H9 (cell line): ENCODE measurements around the gene PDE3B. TPM values are rescaled to one million over a fixed set of nuclear protein-coding genes. Genes with fewer than 3 reads are reported as not detected.

Source experiments
- DNase-seq: peaks from one replicate; pipeline ENCODE4 v3.0.0-alpha.2; 2017
- H2AFZ ChIP-seq: one replicate; pipeline ENCODE4 v1.6.1; 2013; ENCODE audit warnings: mild to moderate bottlenecking, low read length, control low read depth, moderate library complexity
- H2AK5ac ChIP-seq: 2 replicates; pipeline ENCODE4 v1.6.1; 2013; ENCODE audit warnings: low read length, control low read depth, mixed read lengths; ENCODE audit not compliant: insufficient read length
- H2BK120ac ChIP-seq: one replicate; pipeline ENCODE4 v1.6.1; 2013; ENCODE audit warnings: low read depth, mild to moderate bottlenecking, low read length, control low read depth, inconsistent platforms; ENCODE audit not compliant: poor library complexity, severe bottlenecking
- H2BK12ac ChIP-seq: 2 replicates; pipeline ENCODE4 v1.6.1; 2013; ENCODE audit warnings: low read length, control low read depth, mixed read lengths, low read depth; ENCODE audit not compliant: insufficient read length
- H2BK15ac ChIP-seq: 2 replicates; pipeline ENCODE4 v1.6.1; 2013; ENCODE audit warnings: low read depth, low read length, control low read depth
- H2BK20ac ChIP-seq: one replicate; pipeline ENCODE4 v1.6.1; 2013; ENCODE audit warnings: low read depth, mild to moderate bottlenecking, low read length, control low read depth, inconsistent platforms; ENCODE audit not compliant: poor library complexity, severe bottlenecking
- H2BK5ac ChIP-seq: 2 replicates; pipeline ENCODE4 v1.6.1; 2013; ENCODE audit warnings: low read length, control low read depth, mixed read lengths; ENCODE audit not compliant: insufficient read length
- H3K14ac ChIP-seq: 2 replicates; pipeline ENCODE4 v1.6.1; 2013; ENCODE audit warnings: low read length, control low read depth; ENCODE audit not compliant: insufficient read depth
- H3K18ac ChIP-seq: 2 replicates; pipeline ENCODE4 v1.6.1; 2013; ENCODE audit warnings: low read depth, mild to moderate bottlenecking, mixed read lengths, low read length, control low read depth; ENCODE audit not compliant: insufficient read length
- H3K23ac ChIP-seq: 2 replicates; pipeline ENCODE4 v1.6.1; 2013; ENCODE audit warnings: low read length, control low read depth, mixed read lengths, low read depth; ENCODE audit not compliant: insufficient read length
- H3K23me2 ChIP-seq: 2 replicates; pipeline ENCODE4 v1.6.1; 2013; ENCODE audit warnings: low read depth, mild to moderate bottlenecking, mixed read lengths, low read length, control low read depth; ENCODE audit not compliant: insufficient read length, poor library complexity, severe bottlenecking
- H3K27ac ChIP-seq: 2 replicates; pipeline ENCODE4 v1.5.1; 2013; ENCODE audit warnings: low read length, control low read depth, mixed read lengths, low read depth; ENCODE audit not compliant: insufficient read length
- H3K27me3 ChIP-seq: 2 replicates; pipeline ENCODE4 v1.6.1; 2013; ENCODE audit warnings: low read length, control low read depth, inconsistent platforms; ENCODE audit not compliant: insufficient read depth
- H3K4ac ChIP-seq: 2 replicates; pipeline ENCODE4 v1.6.1; 2013; ENCODE audit warnings: low read depth, mild to moderate bottlenecking, control low read depth, inconsistent platforms, low read length, moderate library complexity
- H3K4me1 ChIP-seq: 2 replicates; pipeline ENCODE4 v1.6.1; 2013; ENCODE audit warnings: low read length, control low read depth, inconsistent platforms; ENCODE audit not compliant: insufficient read depth
- H3K4me2 ChIP-seq: 2 replicates; pipeline ENCODE4 v1.6.1; 2013; ENCODE audit warnings: low read length, control low read depth, mixed read lengths; ENCODE audit not compliant: insufficient read length, insufficient read depth
- H3K56ac ChIP-seq: 2 replicates; pipeline ENCODE4 v1.6.1; 2013; ENCODE audit warnings: low read depth, mild to moderate bottlenecking, mixed read lengths, low read length, control low read depth; ENCODE audit not compliant: insufficient read length
- H3K79me1 ChIP-seq: 2 replicates; pipeline ENCODE4 v1.6.1; 2013; ENCODE audit warnings: low read depth, mild to moderate bottlenecking, moderate library complexity, low read length, control low read depth, inconsistent platforms; ENCODE audit not compliant: insufficient read depth, poor library complexity, severe bottlenecking
- H3K79me2 ChIP-seq: 2 replicates; pipeline ENCODE4 v1.6.1; 2013; ENCODE audit warnings: low read length, control low read depth, inconsistent platforms; ENCODE audit not compliant: insufficient read depth
- H3K9ac ChIP-seq: 2 replicates; pipeline ENCODE4 v1.6.1; 2013; ENCODE audit warnings: low read length, control low read depth, mixed read lengths; ENCODE audit not compliant: insufficient read length; ENCODE audit errors: extremely low read depth
- H3K9me3 ChIP-seq: one replicate; pipeline ENCODE4 v1.6.1; 2013; ENCODE audit warnings: low read depth, low read length, inconsistent platforms; ENCODE audit not compliant: control insufficient read depth
- H3T11ph ChIP-seq: one replicate; pipeline ENCODE4 v1.6.1; 2013; ENCODE audit warnings: mild to moderate bottlenecking, low read length, control low read depth, inconsistent platforms
- H4K20me1 ChIP-seq: one replicate; pipeline ENCODE4 v1.6.1; 2013; ENCODE audit not compliant: control insufficient read depth, insufficient read length, insufficient read depth
- H4K5ac ChIP-seq: 2 replicates; pipeline ENCODE4 v1.6.1; 2013; ENCODE audit warnings: low read depth, mild to moderate bottlenecking, mixed read lengths, low read length, control low read depth; ENCODE audit not compliant: insufficient read length
- H4K8ac ChIP-seq: replicated peaks from 2 replicates; pipeline ENCODE4 v1.6.1; 2013; ENCODE audit warnings: low read length, control low read depth, mixed read lengths, low read depth; ENCODE audit not compliant: insufficient read length
- H4K91ac ChIP-seq: 2 replicates; pipeline ENCODE4 v1.6.1; 2013; ENCODE audit warnings: low read depth, mild to moderate bottlenecking, moderate library complexity, mixed read lengths, low read length, control low read depth; ENCODE audit not compliant: insufficient read length
- H3K27ac Mint-ChIP-seq, 3 experiments: 2 replicates in 2 of 3; 3 replicates in 1 of 3; pipeline ENCODE4 v1.8.0; 2020 to 2021; ENCODE audit warnings: mixed read lengths in 3 of 3, mild to moderate bottlenecking in 1 of 3, moderate library complexity in 1 of 3
- H3K27me3 Mint-ChIP-seq: 2 replicates; pipeline ENCODE4 v1.8.0; 2021; ENCODE audit warnings: low read depth, mild to moderate bottlenecking, moderate library complexity, mixed read lengths
- H3K36me3 Mint-ChIP-seq, 3 experiments: 2 replicates in 2 of 3; 3 replicates in 1 of 3; pipeline ENCODE4 v1.8.0; 2020 to 2021; ENCODE audit warnings: low read depth in 3 of 3, mixed read lengths in 3 of 3; ENCODE audit not compliant: insufficient read depth in 1 of 3
- H3K4me1 Mint-ChIP-seq, 2 experiments: 2 replicates each; pipeline ENCODE4 v1.8.0; 2020; ENCODE audit warnings: mixed read lengths in 2 of 2
- H3K4me3 Mint-ChIP-seq, 2 experiments: 2 replicates in 1 of 2; 3 replicates in 1 of 2; pipeline ENCODE4 v1.8.0; 2020 to 2021; ENCODE audit warnings: mild to moderate bottlenecking in 2 of 2, mixed read lengths in 2 of 2, moderate library complexity in 1 of 2
- H3K9me3 Mint-ChIP-seq, 2 experiments: 2 replicates in 1 of 2; 3 replicates in 1 of 2; pipeline ENCODE4 v1.8.0; 2020; ENCODE audit warnings: mild to moderate bottlenecking in 2 of 2, mixed read lengths in 2 of 2, moderate library complexity in 1 of 2
- WGBS: extraction: QIAGEN DNeasy Blood & Tissue Kit; methylation state at CpG from one replicate; pipeline ENCODE4 v1.1.7; 2013; ENCODE audit warnings: missing lambda C conversion rate, low lambda C conversion rate, mixed read lengths; ENCODE audit not compliant: insufficient read length; ENCODE audit errors: extremely low coverage; 5-methylcytosine and 5-hydroxymethylcytosine counted together
- total RNA-seq: library from RNA; stranded (reverse); gene quantifications from 2 replicates; pipeline ENCODE4 v1.2.1, GENCODE V29; 2021
- TF ChIP-seq, protein P1 (sequence below): fragments of 200-600 bp; sonication (generic); conservative IDR thresholded peaks from 3 replicates; pipeline ENCODE4 v1.8.0; 2021; ENCODE audit warnings: antibody characterized with exemption, mild to moderate bottlenecking

The PDE3B gene
- total RNA-seq, 1 experiment from 2014 or later: 6.6 TPM

DNA sequence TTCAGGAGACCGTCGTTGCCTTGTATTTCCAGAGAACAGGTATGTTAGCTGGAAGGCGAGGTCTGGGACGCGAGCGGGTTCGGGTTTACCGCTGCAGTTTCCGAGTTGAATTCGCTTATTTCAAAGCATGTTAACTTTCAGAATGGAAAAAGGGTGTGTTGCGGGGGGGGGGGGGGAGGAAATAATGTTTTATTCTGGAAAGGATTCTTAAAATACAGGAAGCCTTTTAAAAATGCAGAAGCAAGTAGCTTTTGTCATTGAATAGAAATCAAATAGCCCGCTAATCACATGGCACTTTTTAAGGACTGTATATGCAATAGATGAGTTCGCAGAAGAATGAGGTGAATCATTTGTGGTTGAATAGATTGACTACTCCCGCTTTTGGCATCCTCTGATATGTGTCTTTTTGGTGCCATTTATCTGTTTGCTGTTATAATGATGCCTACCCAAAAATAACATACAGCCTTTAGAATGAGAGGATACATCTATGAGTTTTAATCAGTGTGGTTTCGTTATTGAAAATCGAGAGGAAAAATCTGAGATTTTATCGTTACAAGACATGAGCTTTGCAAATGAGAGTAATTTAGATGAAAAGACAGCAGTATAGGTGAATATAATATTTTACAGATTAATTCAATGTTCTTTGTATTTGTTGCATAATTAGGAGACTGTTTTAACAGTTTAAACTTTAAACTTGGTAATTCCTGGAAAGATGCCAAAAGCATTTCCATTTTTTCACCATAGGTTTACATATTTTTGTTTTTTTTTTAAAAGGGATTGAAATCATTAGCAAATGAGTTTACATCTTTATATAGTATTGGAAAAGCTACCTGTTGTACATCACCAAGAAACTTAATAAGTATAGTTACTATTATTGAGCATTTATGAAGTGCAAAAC, 1.7 kb downstream of the PDE3B start:
- no CpG with 5 or more reads among the region's 17 CpGs for WGBS
- Histone ChIP-seq H2BK15ac (no peak overlapping the region), H2BK20ac (no peak overlapping the region), H3K14ac (no peak overlapping the region), H3K9me3 (no peaks in the 10 kb centered on the region), H4K20me1 (no peaks in the 10 kb centered on the region), H3K9ac (peak overlapping the region; percentile 52), H3T11ph (no peak overlapping the region), H2AK5ac (no peak overlapping the region), H3K23me2 (peaks cover 9% of the 10 kb centered on the region), H2BK5ac (no peak overlapping the region), H4K8ac (no peak overlapping the region), H2BK12ac (no peak overlapping the region), H3K79me1 (no peaks in the 10 kb centered on the region), H3K4me1 (0 out of 2 replicates have a peak, but pooled peaks cover 2% of the 10 kb centered on the region), H3K79me2 (no peaks in the 10 kb centered on the region), H3K27ac (no peak overlapping the region), H3K27me3 (peaks cover 2% of the 10 kb centered on the region; the same call in 1 of the 2 replicates), H3K4ac (no peak overlapping the region), H3K56ac (no peak overlapping the region), H3K18ac (no peak overlapping the region), H2BK120ac (no peak overlapping the region), H4K5ac (no peak overlapping the region), H2AFZ (no peak overlapping the region), H4K91ac (no peak overlapping the region), H3K4me2 (peak overlapping the region; percentile 73), H3K23ac (no peak overlapping the region)
- no peak for DNase-seq
- TF ChIP-seq, protein P1, sequence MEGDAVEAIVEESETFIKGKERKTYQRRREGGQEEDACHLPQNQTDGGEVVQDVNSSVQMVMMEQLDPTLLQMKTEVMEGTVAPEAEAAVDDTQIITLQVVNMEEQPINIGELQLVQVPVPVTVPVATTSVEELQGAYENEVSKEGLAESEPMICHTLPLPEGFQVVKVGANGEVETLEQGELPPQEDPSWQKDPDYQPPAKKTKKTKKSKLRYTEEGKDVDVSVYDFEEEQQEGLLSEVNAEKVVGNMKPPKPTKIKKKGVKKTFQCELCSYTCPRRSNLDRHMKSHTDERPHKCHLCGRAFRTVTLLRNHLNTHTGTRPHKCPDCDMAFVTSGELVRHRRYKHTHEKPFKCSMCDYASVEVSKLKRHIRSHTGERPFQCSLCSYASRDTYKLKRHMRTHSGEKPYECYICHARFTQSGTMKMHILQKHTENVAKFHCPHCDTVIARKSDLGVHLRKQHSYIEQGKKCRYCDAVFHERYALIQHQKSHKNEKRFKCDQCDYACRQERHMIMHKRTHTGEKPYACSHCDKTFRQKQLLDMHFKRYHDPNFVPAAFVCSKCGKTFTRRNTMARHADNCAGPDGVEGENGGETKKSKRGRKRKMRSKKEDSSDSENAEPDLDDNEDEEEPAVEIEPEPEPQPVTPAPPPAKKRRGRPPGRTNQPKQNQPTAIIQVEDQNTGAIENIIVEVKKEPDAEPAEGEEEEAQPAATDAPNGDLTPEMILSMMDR: no peak
- H3K4me3 Mint-ChIP-seq: peak overlapping the region; percentile 79 to 94
- H3K27ac Mint-ChIP-seq: peak overlapping the region in 1 of 3 experiments; percentile 74; a peak in 1 of 7 replicates
- peaks cover 16 to 21% of the 10 kb centered on the region in 2 experiments for H3K4me1 Mint-ChIP-seq
- peaks cover 0 to 2% (median under 1%) of the 10 kb centered on the region in 3 experiments; a peak in 1 of 7 replicates for H3K36me3 Mint-ChIP-seq
- H3K9me3 Mint-ChIP-seq: 0 out of 5 replicates have a peak, but pooled peaks cover 0 to under 1% of the 10 kb centered on the region in 2 experiments
- peaks cover 34% of the 10 kb centered on the region for H3K27me3 Mint-ChIP-seq
